Ammon's horn (tissue), 1 donor: ENCODE results near the gene LEKR1.
"Not testable (repeated sequence)": the region's sequence is repeated elsewhere in the genome, so short reads cannot be mapped to it uniquely, and the experiment has no call there.

Source experiments
- DNase-seq: peaks from one replicate; pipeline ENCODE4 v3.0.0-alpha.2; 2016; ENCODE audit warnings: low spot score

LEKR1 gene

GRCh38 chr3:156836701-156837100, 10.5 kb downstream of the LEKR1 start:
- DNase-seq = no peak

- DNase-seq = no peak
Observed at GRCh38 chr3:156837115-156837514, 11.0 kb downstream of the LEKR1 start.

- DNase-seq = no peak
Observed at GRCh38 chr3:156838035-156838434, 11.9 kb downstream of the LEKR1 start.

- no peak for DNase-seq
Observed at GRCh38 chr3:156840826-156841689, 14.9 kb downstream of the LEKR1 start.

- no peak for DNase-seq
Observed at GRCh38 chr3:156843071-156843808, 17.1 kb downstream of the LEKR1 start.

- DNase-seq = no peak
Observed at GRCh38 chr3:156847752-156848448, 21.7 kb downstream of the LEKR1 start.

- no peak for DNase-seq
Observed at GRCh38 chr3:156859578-156859977, 33.4 kb downstream of the LEKR1 start.

- DNase-seq = no peak
Observed at GRCh38 chr3:156860873-156861272, 34.7 kb downstream of the LEKR1 start.

GRCh38 chr3:156862338-156862737, 36.2 kb downstream of the LEKR1 start:
- DNase-seq = no peak

- no peak for DNase-seq
Observed at GRCh38 chr3:156865732-156866131, 39.6 kb downstream of the LEKR1 start.

GRCh38 chr3:156867174-156867573, 41.0 kb downstream of the LEKR1 start:
- no peak for DNase-seq

GRCh38 chr3:156867920-156868319, 41.8 kb downstream of the LEKR1 start:
- no peak for DNase-seq

- no peak for DNase-seq
Observed at GRCh38 chr3:156873906-156874305, 47.8 kb downstream of the LEKR1 start.

GRCh38 chr3:156879491-156879890, 53.3 kb downstream of the LEKR1 start:
- not testable (repeated sequence) for DNase-seq

- no peak for DNase-seq
Observed at GRCh38 chr3:156885761-156886160, 59.6 kb downstream of the LEKR1 start.

- no peak for DNase-seq
Observed at GRCh38 chr3:156888176-156888575, 62.0 kb downstream of the LEKR1 start.

GRCh38 chr3:156888576-156888975, 62.4 kb downstream of the LEKR1 start:
- no peak for DNase-seq

- DNase-seq = no peak
Observed at GRCh38 chr3:156892701-156893100, 66.5 kb downstream of the LEKR1 start.

GRCh38 chr3:156895374-156895773, 69.2 kb downstream of the LEKR1 start:
- not testable (repeated sequence) for DNase-seq

- not testable (repeated sequence) for DNase-seq
Observed at GRCh38 chr3:156897851-156898250, 71.7 kb downstream of the LEKR1 start.

- DNase-seq = no peak
Observed at GRCh38 chr3:156898296-156898880, 72.2 kb downstream of the LEKR1 start.

- no peak for DNase-seq
Observed at GRCh38 chr3:156899951-156900350, 73.8 kb downstream of the LEKR1 start.
